Right hindlimb (tissue), 1 donor: Measurements from ENCODE around the gene ZNF584.
A peak's percentile ranks its signal among the peaks of the same experiment; 100 is the strongest.
"Not testable (repeated sequence)": the region's sequence is repeated elsewhere in the genome, so short reads cannot be mapped to it uniquely, and the experiment has no call there.

Experiments
- DNase-seq: peaks from one replicate; pipeline ENCODE4 v3.0.0-alpha.2; 2018

The ZNF584 gene

DNA sequence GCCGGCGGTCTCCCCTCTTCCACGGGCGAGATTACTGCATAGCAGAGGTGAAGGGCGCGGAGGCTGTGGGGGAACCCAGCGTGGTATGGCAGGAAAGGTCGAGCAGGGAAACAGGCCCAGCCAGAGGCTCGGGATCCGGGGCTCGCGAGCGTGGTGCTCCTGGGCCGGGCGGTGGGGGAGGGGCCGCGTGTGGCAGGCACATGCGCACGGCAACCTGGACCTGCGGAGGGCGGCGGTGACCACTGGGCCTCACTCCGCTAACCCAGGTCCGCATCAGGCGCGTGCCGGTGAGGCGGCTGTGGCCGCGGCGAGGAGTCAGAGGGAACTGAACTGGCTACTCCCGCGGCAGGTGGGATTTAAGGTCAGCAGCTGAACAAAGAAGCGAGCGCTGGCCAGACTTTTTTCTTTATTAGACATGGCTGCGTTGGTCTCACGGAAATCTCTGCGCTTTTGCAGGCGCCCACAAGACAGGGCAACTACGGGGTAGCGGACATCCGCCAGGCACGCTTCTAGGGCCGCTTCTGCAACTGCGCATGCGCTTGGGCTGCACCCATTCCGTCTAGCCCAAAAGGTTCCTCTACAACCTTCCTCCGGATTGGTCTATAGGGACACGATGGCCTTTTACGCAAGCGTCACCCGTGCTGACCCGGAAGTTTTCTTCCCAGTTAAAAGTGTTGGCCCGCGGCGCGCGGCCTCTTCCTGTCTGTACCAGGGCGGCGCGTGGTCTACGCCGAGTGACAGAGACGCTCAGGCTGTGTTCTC, 21.7 kb upstream of the ZNF584 start, which contains the start of gene RPS5:
TSS of gene RPS5 (plus strand) at position 694 of the 762 bp plus-strand sequence. CDS start 869 bp downstream, outside the sequence.
- DNase-seq: peak; percentile 98

DNA sequence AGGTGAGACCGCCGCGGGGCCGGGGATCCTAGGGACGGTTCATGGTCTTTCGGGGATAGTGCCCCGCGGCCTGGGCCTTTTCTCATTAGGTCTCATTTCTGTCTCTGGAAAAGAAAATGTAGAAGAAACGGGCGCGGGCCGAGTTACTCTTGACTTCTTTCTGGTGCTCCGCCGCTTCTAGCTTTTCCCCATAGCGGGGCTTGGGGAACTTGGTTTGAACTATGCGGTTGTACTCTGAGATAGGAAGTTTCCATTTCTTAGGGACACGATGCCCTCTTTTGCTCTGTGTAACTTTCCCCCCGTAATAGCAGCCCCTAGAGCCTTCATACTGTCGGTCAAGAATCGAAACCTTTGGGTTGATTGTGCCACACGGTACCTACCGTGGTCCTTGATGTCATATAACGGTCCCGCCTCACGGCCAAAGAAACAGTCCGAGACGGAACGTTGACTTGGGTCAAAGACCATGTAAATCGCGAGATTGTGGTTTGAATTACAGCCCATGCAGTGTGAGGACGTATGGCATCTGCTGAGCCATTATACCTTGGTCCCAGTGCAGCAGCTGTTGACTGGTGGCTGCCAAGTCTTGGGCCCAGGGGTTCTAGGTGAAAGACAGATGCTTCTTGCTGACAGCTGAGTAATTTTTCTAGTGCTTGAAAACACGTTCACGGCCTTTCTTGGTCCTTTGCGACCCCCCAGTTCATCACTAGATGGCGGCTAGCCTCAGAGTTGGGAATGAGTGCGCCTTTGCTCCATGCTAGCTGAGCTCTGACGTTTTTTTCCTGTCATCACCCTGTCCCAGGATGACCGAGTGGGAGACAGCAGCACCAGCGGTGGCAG, 20.9 kb upstream of the ZNF584 start:
- DNase-seq: peak; percentile 23

DNA sequence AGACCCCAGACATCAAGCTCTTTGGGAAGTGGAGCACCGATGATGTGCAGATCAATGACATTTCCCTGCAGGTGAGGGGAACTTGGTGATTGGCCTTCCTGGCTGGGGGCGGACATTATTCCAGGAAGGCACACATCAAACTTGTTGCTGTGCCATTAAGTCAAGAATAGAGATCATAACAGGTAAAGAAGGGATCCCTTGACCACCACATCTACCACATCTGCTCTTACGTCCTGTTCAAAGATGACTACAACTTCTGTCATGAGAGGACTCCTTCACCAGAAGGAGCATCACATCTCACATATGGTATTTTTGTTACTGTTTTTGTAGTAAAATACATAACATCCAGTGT, 20.3 kb upstream of the ZNF584 start:
- no peak for DNase-seq

DNA sequence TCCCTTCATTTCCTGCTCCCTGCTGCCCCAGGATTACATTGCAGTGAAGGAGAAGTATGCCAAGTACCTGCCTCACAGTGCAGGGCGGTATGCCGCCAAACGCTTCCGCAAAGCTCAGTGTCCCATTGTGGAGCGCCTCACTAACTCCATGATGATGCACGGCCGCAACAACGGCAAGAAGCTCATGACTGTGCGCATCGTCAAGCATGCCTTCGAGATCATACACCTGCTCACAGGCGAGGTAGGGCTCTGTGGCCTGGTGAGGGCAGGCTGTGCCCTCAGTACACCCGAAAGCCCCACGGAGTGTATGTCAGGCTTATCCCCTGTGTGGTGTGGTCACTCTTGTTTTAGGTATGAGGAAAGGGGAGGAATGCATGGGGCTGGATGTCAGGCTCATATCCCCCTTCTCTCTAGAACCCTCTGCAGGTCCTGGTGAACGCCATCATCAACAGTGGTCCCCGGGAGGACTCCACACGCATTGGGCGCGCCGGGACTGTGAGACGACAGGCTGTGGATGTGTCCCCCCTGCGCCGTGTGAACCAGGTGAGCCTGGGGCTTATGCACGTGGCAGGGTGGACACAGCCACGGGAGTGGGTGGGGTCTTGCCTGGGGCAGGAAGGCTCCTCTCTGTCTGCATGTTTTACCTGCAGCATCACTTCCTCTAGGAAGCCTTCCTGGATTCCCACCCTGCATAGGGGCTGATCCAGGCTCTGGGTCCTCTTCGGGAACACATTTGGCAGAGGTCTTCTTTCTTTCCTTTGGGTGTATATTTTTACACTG, 15.3 kb upstream of the ZNF584 start:
- DNase-seq: no peak

DNA sequence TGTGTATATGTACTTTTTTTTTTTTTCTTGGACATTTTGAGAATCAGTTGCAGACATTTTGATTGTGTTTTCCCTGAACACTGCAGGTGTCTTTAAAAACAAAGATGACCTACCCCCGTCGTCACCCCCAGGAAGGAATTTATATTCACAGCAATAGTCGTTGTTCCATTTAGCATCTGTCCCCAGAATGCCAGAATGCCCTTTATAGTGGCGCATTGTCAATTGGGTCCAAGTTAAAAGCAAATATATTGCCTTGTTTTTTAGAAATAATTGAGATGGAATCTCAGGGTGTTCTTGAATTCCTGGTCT, 14.8 kb upstream of the ZNF584 start:
- DNase-seq: no peak

DNA sequence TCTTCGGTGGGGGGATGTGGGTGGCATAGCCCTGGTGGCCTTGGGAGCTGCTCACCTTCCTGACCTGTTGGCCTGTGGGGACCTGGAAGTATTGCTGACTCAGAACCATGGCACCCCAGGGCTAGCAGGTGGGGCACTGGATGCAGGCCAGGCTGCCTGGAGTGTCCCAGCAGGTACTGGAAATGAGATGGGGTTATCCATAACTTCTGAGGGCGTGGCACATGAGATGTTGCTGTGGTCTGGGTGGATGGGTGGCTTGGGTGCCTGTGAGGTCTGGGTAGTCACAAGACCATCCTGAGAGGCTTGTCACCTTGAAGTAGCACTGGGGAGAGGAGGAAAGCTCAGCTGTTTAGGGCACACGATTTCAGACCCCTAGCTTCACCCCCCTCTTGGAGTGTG, 13.6 kb upstream of the ZNF584 start:
- no peak for DNase-seq

DNA sequence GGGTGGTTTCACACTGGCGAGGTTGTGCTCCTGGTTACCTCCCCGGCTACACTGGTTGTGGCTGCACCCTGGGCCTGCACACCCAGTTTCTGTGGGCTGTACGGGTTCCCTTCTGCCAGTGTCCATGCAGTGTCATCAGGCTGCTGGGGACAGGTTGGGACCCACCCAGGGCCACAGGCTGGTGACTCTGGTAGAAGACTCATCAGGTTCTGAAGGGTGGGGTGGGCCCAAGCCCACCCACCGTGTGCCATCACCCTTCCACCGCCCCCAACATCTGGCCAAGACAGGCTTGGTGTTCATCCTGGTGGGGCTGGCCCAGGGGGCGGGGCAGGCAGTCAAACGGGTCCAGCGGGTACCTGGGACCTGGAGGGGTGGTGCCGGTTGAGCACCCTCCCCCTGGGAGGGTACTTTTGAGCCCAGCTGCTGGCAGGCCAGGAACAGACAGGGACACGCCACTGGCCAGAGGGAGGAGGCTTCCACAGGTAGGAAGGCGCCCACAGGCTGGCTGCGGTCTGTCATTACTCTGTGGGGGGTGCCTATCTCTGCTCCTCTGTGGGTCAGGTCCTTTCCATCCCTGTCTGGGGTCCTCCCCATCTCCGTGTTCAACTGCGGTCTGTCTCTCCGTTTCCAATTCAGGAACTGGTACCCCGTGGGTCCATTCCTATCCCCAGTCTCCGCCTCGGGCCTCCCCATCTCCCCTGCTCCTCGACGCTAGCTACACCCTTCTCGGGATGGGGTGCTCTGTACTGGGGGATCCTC, 13.1 kb upstream of the ZNF584 start, which contains the start of gene RNF225:
TSS of gene RNF225 (plus strand) at position 437 of the 759 bp plus-strand sequence. CDS start 434 bp downstream, outside the sequence.
- no peak for DNase-seq

DNA sequence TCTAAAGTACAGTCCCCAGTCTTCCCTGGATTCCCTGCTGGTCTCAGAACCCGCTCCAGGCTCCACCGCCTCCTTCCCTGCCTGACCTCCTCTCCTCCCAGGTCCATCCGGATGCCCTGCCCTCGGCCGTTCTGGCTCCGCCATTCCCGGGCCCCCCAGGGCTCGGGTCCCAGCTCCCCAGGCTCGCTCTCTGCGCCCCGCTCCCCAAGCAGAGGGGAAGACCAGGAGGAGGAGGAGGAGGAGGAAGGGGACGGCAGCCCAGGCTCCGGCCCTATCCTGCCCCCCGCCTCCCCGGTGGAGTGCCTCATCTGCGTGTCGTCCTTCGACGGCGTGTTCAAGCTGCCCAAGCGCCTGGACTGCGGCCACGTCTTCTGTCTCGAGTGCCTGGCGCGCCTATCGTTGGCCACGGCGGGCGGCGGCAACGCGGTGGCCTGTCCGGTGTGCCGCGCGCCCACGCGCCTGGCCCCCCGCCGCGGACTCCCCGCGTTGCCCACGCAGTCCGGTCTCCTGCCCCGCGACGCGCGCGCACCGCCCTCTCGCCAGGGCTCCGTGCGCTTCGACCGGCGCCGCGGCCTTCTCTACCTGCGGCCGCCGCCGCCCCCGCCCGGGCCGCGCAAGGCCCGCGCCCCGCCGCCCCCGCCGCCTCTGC, 12.3 kb upstream of the ZNF584 start:
- DNase-seq: peak; percentile 39

DNA sequence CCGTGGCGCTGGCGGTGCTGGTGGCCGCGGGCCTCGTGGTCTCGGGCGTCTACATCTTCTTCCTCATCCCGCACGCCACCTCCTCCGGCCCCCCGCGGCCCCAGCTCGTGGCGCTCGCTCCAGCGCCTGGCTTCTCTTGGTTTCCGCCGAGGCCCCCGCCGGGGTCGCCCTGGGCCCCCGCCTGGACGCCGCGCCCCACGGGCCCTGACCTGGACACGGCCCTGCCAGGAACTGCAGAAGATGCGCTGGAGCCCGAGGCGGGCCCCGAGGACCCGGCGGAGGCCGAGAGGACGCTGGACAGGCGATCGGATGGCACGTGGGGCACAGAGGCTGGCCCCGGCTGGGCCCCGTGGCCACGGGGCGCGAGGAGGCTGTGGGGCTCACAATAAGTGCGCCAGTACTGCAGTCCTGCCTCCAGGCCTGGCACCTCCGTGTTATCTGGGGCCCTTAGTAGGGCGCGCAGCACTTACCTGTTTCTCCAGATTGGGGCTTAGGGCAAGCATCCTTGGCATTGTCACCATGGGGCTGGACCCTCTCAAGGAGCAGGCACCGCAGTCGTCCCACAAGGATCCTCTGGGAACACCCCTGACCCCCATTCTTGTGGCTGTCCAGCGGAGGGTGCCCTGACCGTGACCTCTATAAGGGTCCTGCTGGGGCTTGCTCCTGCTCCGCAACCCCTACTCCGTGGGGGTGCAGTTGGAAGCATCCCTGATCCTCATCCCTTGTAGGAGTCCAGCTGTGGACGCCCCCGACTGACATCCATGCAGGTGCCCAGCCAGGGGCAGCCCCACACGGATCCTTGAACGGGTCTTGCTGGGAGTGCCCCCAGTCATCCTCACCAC, 11.5 kb upstream of the ZNF584 start:
- DNase-seq: no peak

DNA sequence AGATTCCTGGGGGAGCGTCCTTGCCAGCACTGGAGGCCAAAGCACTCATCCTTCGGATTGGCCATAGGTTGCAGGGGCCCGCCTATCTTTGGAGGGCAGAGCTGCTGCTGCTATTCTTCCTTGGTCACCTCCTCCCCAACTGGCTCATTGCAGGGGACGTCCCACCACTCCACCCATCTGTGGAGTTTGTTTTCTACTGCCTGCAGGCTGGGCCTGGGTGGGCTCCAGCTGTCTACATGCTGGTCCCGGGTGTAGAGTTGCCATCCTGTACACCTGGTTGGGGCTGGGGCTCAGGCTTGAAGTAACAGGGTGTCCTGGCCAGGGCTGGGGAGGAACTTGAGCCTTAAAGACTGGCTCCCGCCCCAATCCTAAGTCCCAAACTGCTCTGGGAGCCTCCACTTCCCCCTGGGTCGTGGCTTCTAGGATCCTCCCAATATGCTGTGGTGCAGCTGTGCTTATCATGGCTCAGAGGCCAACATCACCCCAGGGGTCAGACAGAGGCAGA, 10.9 kb upstream of the ZNF584 start:
- DNase-seq: no peak

DNA sequence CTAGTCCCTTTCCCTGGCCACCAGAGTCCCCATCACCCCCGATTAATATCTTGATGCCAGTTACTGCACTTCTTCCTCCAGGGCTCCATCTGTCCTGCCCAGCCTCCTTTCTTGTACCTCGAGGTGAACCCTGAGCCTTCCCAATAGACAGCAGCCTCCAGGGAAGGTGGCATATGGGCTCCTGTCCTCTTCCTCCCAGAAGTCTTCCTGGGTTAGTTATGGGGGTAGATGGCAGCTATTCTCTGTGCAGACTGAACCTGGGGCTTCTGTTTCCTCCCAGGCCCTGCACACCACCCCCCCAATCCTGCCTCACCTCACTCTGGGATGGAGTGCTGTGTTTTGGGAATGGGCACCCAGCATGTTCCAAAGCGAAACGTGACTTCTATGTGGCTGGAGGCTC, 10.4 kb upstream of the ZNF584 start:
- DNase-seq: no peak

DNA sequence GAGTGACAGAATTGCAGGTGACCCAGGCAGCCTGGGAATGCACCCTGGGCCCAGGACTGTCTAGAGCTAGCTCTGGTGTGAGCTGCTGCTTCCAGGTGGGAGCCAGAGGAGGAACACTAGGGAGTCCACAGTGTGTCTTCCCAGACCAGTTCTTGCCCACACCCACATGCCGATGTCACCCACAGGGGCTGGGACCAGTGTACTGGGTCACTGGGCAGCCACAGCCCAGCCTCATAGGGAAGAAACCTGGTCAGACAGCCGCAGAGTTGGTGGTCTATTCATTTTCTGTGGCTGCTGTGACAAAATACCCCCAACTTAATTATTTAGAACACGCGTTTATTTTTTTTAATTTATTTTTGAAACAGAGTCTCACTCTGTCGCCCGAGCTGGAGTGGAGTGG, 9.9 kb upstream of the ZNF584 start:
- no peak for DNase-seq

DNA sequence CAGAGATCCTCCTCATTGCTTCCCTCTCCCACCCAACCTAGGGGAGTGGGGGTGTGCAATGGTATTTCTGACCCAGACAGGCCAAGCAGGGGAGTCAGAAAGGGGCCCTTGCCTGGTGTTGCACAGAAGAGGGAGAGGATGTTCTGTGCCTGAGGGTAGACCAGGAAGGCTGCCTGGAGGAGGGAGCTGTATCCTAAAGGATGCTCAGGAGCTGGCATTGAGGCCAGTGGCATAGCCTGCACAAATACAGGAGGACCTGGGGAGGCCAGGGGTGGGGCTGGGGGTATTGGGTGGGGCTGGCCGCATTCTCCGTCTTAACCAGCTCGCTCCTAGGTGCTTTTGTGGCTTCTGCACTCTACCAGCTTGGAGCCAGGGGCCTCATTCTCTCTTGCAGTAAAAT, 8.5 kb upstream of the ZNF584 start:
- DNase-seq: no peak

DNA sequence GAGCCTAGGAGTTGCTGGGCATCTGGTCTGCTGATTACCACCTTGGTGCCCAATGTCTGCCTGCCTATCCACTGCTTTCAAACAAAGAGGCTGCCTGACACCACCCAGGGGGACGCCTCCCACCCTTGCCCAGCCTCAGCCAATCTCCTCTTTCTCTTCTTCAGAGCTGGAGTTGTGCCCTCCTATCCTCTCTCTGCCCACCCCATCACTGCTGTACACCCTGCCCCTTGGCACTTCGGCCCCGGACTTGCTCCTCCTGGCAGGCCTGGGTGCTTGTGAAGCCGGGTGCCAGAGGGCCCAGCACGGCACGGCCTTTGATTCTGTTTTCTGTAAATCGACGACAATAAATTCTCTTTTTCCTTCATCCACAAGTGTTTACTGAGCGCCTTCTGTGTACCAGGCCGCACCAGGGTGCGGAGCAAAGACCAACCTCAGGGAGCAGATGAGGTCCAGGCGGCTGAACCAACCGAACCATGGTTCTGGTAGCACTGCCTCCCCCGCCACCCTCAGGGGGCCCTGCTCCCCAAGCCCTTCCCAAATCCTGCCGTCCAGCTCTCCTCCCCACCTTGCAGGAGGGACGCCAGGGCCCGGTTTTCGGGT, 8.0 kb upstream of the ZNF584 start:
- DNase-seq: no peak

DNA sequence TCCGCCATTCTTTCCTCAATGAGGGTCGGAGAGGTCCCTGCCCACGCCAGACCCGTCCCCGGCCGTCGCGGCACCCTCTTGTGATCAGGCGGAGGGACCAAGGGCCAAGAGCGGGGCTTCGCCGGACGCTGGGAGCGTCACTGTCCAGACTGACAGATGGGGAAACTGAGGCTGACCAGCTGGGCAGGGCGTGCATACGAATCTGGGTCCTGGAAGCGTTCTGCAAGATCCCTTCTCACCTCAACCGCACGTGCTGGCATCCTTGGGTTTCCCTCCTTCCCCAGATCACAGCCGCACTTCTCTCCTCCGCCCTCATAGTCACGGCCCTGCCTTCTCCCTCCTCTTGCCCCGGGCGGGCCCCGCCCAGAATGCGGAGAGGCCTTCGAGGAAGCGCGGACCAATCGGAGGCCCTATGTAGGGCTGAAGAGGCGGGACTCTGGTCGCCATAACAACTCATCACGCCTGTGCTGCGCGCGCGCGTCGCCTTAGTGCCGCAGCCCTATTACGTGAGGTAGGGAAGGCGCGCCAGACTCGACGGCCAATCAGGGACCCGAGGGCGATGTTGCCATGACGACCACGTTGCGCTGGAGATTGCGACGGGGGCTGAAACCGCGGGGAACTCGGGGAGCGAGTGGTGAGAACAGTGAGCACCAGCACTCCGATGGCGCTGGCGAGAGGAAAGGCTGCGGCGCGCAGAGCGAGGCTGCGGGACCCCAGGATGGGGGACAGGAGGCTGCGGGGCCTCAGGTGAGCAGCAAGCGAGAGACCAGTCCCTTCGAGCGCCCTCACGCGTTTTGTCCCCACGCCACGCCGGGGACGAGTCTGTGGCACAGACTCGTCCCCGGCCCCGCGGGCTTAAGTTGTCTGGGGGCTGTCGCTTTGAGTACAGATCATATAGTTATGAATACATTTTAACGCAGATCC, 7.3 kb upstream of the ZNF584 start:
- DNase-seq: peak; percentile 99

DNA sequence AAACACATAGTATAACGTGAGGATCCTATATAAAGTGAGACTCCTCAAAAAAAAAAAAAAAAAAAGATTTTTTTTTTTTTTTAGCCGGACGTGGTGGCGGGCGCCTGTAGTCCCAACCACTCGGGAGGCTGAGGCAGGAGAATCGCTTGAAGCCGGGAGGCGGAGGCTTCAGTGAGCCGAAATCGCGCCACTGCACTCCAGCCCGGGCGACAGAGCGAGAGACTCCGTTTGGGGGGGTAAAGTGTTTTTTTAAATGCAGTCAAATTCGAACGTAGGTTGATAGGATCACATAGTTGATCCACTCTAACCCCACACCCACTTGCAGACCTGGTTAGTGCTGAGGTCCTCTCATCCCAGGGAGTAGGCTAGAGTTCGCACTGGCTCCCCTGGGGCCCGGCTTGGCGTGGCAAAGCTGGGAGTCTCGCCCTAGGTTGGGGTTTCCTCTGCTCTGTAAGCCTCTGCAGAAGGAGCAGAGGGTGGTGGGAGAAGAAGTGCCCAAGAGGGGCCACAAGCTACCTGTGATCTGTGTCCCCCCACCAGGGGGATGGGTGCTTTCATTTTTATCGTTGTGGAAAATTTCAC, 6.5 kb upstream of the ZNF584 start:
- DNase-seq: no peak

DNA sequence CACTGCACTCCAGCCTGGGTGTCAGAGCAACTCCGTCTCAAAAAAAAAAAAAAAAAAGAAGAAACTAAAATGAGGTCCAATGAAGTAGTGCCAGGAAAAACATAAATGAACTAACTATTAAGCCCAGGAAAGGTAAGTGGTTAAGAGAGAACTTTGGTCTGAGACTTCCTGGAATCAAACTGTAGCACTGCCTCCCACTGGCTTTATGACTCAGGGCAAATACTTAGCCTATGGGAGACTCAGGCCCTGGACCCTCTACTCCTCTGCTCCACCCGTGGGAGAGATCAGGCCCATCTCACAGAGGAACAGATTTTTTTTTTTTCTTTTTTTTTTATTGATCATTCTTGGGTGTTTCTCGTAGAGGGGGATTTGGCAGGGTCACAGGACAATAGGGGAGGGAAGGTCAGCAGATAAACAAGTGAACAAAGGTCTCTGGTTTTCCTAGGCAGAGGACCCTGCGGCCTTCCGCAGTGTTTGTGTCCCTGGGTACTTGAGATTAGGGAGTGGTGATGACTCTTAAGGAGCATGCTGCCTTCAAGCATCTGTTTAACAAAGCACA, 4.5 kb upstream of the ZNF584 start:
- DNase-seq: not testable (repeated sequence)

DNA sequence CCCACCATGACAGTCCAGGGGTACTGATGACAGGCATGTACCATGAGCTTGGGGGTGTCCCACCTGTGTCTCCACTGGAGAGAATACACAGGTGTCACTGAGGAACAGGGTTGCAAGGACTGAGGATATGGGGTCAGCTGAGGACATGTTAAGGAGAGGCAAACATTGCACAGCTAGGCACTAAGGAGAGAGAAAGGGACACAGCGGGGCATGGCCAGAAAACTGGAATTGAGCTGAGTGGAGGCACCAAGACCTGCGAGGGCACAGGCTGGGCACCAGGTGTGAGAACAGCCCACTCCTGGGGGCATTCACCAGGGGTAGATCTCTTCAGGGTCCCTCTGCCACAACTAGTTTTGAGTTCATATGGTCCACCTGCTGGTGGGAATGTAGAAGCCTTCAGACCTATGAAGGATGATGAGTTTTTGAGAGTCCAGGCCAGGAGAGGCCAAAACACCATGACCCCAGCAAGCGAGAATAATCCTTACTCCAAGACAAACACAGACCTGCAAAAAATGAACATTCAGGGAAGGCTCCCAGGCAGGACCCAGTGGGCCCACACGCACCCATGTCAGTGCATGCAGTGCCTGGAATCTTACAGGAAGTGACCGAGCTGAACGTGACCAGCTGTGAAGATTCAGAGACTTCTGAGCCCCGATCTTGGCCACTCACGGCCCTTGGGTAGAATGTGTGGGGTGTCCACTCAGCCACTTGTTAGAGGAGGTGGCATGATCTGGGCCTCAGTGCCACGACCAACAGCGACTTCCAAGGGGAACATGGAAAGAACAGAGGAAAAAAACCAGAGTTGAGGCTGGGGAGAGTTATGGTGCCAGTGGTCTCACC, 1.4 kb upstream of the ZNF584 start:
- DNase-seq: no peak
